ENCODE data around the gene DLX4. TPM values are rescaled to one million over a fixed set of nuclear protein-coding genes. Genes with fewer than 3 reads are reported as not detected.

DLX4 gene
- total and polyA plus RNA-seq, 2 of the 4 experiments (the other 2 are of a cell fraction), result not detected

DNA sequence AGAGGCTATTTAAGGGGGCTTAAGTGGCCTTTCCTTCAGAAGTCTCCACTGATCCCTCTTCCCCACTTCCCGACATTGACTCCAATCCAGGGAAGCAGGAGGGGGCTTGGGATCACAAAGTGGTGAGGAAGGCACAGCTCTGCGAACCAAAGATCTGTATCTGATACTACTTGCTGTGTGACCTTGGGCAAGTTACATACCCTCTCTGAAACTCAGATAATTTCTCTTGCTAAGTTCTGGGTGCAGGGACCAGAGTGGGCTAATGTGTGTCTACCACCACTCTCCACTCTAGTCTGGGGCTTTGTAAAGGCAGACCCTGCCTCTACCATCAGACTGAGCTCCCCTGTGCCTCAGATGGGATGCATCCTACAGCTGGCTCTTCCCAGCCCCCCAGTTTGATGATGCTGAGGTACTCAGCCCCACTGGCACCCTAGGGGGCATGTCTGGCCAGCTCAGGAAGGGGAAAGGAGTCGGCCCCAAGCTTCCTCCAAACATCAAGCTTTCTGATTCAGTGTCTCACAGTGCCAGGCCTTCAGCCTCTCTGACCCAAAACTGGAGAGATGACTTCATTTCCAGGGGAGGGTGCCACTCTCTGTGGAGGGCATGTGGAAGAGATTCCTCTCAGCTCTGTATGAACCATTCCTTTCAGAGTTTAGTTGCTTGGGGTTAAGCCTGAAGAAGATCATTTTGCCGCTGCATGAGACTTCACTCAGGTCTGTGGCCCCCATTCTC is 10.9 kb downstream of the DLX4 start (continued):
- TF ChIP-seq, protein P1, sequence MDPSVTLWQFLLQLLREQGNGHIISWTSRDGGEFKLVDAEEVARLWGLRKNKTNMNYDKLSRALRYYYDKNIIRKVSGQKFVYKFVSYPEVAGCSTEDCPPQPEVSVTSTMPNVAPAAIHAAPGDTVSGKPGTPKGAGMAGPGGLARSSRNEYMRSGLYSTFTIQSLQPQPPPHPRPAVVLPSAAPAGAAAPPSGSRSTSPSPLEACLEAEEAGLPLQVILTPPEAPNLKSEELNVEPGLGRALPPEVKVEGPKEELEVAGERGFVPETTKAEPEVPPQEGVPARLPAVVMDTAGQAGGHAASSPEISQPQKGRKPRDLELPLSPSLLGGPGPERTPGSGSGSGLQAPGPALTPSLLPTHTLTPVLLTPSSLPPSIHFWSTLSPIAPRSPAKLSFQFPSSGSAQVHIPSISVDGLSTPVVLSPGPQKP (IDR thresholded peaks at IDR 0.05; ENCODE audit: borderline replicate concordance, low read depth, low read length), result no peak

DNA sequence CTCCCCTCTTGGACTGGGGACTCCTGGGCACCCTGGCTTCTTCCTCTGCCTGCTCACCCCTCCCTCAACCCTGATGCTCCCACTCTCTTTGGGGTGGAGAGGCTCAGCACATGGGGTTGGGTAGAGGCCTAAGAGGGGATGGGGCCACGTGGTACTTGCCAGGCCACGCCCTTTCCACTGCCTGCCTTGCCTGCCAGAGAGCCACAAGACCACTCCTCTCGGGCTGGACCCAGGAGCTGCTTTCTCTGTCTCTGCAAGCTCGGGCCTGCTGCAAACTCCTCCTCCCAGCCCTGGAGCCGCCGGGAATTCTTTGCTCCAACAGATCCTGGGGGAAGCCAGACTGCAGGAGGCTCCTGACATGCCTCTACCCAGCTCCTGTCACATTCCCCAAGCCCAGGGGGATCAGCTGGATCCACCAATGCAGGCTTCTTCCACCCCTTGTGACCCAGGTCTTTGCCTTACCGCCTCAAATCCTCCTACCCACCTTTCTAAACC is 11.8 kb downstream of the DLX4 start:
- Histone ChIP-seq H3K4me1 (ENCODE audit: control insufficient read depth, insufficient read depth, low read length) (no peaks in the 10 kb centered on the region; the same call in 1 of the 2 replicates), H3K27ac (ENCODE audit: insufficient read depth, low read length) (no peak overlapping the region), H3K79me1 (ENCODE audit: low read depth in 1 of 2, low read length in 2 of 2) (no peaks in the 10 kb centered on the region), H4K20me1 (ENCODE audit: insufficient read depth, low read length) (no peaks in the 10 kb centered on the region), H2BK15ac (ENCODE audit: low read depth, low read length) (no peak overlapping the region), H3K4me3 (ENCODE audit: insufficient read depth, low read depth, low read length) (no peak overlapping the region), H3K36me3 (ENCODE audit: control insufficient read depth, insufficient read depth, low read length) (no peaks in the 10 kb centered on the region), H2AK5ac (ENCODE audit: low read depth, low read length) (no peak overlapping the region), H3K27me3 (ENCODE audit: control insufficient read depth, insufficient read depth, low read length) (peaks cover 87% of the 10 kb centered on the region), H2AK9ac (replicated peaks; ENCODE audit: low read depth, low read length, poor library complexity) (no peak overlapping the region), H4K8ac (ENCODE audit: low read depth in 2 of 2, low read length in 2 of 2) (no peak overlapping the region), H2AFZ (replicated peaks; ENCODE audit: low read length, poor library complexity) (no peak overlapping the region), H3K23ac (ENCODE audit: low read depth, low read length) (no peak overlapping the region), H4K5ac (ENCODE audit: low read depth, low read length) (no peak overlapping the region), H2BK5ac (ENCODE audit: low read depth, low read length, poor library complexity, severe bottlenecking) (no peak overlapping the region), H2BK20ac (ENCODE audit: low read depth, low read length) (no peak overlapping the region), H3K9ac (ENCODE audit: low read depth, low read length) (no peak overlapping the region), H3K9me1 (ENCODE audit: insufficient read depth, low read length) (no peaks in the 10 kb centered on the region; the same call in 1 of the 2 replicates), H3K56ac (ENCODE audit: extremely low read depth, insufficient read depth, low read length) (no peak overlapping the region), H4K91ac (ENCODE audit: insufficient read depth, low read depth, low read length) (no peak overlapping the region), H3K4me2 (ENCODE audit: low read depth, low read length) (no peak overlapping the region), H3K18ac (ENCODE audit: low read depth, low read length) (no peak overlapping the region), H3K9me3 (ENCODE audit: control insufficient read depth, insufficient read depth, low read length) (peaks cover 3% of the 10 kb centered on the region; the same call in 1 of the 2 replicates), H3K14ac (replicated peaks; ENCODE audit: low read depth, low read length) (no peak overlapping the region), H3K4ac (ENCODE audit: low read depth, low read length) (no peak overlapping the region), H2BK120ac (ENCODE audit: low read depth, low read length) (no peak overlapping the region)
- 7% methylated on average over 2 of the region's 7 CpGs; no CpG with 5 or more reads in 1 of the 2 experiments for WGBS, 2 experiments (ENCODE audit: extremely low coverage in 2 of 2, insufficient read length in 1 of 2)
- intact Hi-C loops (cut with micrococcal nuclease) (no loop called here), dilution Hi-C loops (cut with HindIII; ENCODE audit: low sequenced_read_pairs, unreplicated experiment) (no loop called here), in situ Hi-C loops (cut with MboI; ENCODE audit: low sequenced_read_pairs) (no loop called here)
- BruUV-seq (replicated peaks), result no TSS peak
- TF ChIP-seq NFE2L2 (IDR thresholded peaks at IDR 0.05; ENCODE audit: low read depth, low read length), result no peak
- ChIA-PET CTCF (interaction anchor here (0.6 kb wide), 1 partner anchor 92 kb away, joined by 4 read pairs; no protein-coding TSS in a partner anchor), POLR2A (ENCODE audit: unreplicated experiment) (no interaction called here)
- no peak for ATAC-seq (ENCODE audit: low read depth)
- DNase-seq, result no peak

Measured in IMR-90 (cell line).